GM08714 (cell line): Measurements from ENCODE around the gene KCNQ1.

ENCODE experiments used
- H3K4me3 ChIP-seq: fragments of 200-500 bp; sonication (Bioruptor generic); 2 replicates; pipeline ENCODE4 v1.5.1; 2014; ENCODE audit warnings: mild to moderate bottlenecking, low read length, inconsistent platforms
- ZNF274 ChIP-seq: IDR thresholded peaks from 2 replicates; pipeline ENCODE4 v1.6.1; 2012; ENCODE audit warnings: mild to moderate bottlenecking, low read depth, low read length

The KCNQ1 gene

DNA sequence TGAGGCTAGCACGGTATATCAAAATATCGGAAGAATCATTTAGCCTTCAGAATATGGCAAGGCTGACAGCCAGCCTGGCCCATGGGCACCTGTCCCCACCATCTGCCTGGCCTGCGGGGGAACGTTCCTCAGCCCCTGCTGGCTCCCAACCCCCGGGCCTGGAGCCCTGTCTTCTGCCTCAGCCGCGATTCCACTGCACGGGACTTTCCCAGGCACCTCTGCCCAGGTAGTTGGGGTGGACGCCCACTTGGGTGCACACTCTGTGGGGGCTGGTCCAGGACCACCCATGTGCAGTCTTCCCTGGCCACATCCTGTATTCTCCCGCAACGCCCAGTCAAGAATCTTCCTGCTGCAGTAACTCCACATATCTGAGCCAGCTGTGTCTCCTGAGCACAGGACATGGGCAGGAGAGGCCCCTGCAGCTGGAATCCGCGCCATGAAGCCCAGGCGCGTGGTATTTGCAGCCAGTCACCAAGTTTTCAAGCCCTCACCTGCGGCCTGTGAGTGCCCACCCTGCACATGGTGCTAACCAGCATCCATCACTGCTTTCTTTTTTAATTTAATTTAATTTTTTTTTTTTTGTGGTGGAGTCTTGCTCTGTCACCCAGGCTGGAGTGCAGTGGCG, 77.9 kb downstream of the KCNQ1 start:
- H3K4me3 ChIP-seq, result no peak overlapping the region
- TF ChIP-seq ZNF274, result no peak

GRCh38 chr11:2523821-2524391, 79.1 kb downstream of the KCNQ1 start:
- TF ChIP-seq ZNF274, result no peak
- no peak overlapping the region for H3K4me3 ChIP-seq

DNA sequence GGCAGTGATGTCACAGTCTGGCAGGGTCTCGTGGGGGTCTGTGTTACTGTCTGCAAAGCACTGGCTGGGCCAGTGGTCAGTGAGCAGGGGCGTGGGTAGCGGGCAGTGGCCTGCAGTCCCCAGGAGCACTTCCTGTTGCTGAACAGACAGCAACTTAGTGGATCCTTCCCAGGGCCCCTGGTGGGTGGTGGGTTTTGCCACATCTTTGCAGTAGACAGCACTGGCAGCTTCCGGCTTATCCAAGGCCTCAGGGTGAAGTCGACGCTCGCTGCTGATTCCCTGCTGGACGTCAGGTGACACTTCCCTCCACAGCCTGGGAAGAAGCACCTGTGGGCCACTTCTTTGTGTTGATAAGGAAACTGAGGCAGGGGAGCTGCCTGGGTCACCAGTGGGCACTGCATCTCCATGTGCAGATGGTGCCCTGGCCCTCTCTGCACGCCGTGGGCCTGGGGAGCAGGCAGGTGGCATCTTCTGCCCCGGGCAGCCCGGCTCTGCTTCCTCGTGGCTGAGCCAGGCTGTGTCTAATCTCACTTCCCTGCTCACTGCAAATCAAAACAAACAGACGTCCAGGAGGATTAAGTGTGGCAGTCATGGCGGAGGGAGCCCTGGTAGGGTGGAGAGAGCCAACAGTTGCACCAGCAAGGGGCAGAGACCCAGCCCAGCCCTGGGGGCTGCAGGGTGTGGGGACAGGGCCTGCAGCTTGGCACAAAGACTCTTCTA, 79.8 kb downstream of the KCNQ1 start:
- no peak overlapping the region for H3K4me3 ChIP-seq
- TF ChIP-seq ZNF274, result no peak

DNA sequence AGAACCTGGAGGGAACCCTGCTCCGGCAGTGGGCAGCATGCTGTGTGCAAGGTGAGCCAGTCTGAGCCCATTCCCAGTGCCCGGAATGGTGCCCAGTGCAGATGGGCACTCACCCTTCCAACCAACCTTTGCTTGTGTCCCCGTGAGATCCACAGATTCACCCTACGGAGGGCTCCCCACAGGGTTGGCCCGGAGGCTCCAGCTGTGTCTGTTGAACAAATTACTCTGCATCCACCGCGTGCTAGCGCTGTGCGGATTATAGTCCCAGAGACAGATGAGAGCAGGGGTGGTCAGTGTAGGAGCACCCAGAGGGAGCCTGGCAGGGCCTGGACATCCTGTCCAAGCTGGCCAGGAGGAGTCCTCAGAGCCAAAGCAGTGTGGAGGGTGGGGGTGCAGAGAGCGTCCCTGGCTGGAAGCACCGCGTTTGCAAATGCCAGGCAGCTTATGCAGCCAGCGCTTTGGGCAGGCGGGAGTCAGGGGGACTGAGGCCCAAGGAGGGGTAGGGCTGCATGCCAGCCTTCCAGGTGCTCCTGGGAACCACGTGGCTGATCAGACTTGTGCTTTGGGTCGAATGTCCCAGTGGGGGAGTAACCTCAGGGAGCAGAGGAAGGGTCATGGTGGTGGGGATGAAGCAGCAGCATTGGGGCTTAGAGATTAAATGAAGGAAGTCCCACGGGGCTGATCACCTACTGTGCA, 80.5 kb downstream of the KCNQ1 start:
- no peak for TF ChIP-seq ZNF274
- no peak overlapping the region for H3K4me3 ChIP-seq

DNA sequence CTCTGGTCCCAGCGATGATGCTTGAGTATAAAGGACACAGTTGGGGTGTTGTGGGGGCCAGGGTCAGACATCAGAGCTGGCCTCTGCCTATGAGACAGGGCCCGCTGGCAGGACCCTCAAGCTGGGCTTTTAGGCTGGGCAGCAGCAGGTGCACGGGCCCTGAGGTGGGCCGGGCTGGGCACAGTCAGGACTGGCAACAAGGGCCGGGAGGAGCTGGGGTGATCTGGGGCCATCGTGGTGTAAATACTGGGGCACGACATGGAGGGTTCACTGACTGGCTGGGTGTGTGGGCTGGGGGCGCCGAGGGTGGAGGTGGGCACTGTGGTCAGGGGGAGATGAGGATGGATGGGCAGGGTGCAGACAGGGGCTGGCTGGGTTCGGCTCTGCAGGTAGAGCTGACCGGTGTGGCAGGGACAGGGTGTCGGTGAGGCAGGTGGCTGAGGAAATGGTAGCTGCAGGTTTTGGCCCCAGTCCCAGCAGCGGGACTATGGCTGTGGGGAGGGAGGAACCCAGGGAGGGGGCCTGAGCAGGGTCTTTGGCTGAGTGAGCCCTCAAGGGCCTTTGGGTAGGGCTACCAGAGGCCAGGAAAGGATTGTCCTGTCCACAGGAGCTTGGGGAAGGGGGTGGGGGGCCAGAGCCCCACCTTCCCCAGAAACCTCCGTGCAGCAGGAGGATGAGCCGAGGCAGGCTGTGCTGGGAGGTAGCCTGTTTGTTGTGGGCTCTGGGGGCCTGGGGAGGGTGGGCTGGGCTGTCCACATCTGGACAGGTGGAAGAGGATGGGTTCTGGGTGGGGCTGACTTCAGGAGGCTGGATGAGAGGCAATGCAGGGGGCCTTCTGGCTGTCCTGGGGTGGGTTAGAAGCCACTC, 81.4 kb downstream of the KCNQ1 start:
- H3K4me3 ChIP-seq, result no peak overlapping the region
- TF ChIP-seq ZNF274, result no peak

GRCh38 chr11:2526808-2527381, 82.1 kb downstream of the KCNQ1 start:
- H3K4me3 ChIP-seq, result no peak overlapping the region
- TF ChIP-seq ZNF274, result no peak

DNA sequence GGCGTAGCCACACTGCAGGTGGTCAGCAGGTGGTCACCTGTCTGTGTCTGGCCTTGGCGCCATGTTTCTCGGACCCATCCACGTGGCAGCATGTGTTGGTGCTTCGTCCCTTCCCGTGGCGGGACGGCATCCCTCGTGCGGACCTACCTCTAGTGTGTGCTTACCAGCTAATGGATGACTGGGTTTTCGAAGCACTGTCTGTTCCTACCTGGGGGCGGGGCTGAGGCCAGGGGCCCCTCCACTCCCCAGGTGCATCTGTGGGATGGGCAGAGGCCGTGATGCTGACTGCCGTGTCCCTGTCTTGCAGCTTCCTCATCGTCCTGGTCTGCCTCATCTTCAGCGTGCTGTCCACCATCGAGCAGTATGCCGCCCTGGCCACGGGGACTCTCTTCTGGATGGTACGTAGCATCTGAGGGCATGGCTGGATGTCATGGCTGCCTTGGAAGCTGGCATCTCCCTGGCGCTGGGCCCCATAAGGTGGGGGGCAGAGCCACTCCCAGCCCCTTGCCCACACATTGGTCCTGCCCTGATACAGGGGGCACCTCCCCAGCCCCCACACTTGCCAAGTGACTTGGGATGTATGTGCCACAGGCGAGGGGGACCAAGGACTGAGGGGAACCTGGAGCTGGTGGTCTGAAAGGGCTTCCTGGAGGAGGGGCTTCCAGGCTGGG, 82.9 kb downstream of the KCNQ1 start:
- no peak for TF ChIP-seq ZNF274
- H3K4me3 ChIP-seq, result no peak overlapping the region

DNA sequence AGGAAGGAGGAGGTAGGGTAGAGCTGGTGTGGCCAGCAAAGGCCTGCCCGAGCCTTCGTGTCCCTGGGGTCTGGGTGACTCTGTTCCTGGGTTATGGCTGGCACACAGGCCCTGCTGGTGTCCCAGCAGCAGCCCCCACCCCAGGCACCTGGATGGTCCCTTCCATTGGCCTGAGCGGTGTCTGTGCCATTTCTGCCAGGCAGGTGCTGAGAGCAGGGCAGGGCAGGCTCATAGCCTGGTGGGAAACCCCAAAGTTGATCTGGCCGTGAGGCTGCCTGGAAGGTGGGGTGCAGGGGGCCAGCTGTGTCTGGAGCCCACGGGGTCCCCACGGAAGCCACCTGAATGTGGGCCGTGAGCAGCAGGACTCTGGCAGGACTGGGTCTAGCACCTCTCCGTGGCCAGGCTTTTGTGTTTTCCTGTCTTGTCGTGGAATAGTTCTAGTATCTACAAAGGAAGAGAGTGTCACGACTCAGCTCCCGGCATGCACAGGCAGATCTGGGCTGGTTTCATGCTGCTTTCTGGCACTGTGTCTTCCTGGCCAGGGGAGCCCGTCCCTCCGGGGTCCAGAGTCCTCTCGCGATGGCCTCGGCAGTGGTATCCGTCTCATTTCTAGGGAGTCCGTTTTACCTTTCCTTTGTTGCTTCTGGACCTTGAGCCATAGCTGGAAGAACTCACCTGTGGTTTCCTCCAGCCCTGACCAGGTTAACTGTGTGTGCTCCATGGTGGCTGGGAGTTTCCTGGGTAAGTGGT, 83.7 kb downstream of the KCNQ1 start:
- no peak overlapping the region for H3K4me3 ChIP-seq
- TF ChIP-seq ZNF274, result no peak

DNA sequence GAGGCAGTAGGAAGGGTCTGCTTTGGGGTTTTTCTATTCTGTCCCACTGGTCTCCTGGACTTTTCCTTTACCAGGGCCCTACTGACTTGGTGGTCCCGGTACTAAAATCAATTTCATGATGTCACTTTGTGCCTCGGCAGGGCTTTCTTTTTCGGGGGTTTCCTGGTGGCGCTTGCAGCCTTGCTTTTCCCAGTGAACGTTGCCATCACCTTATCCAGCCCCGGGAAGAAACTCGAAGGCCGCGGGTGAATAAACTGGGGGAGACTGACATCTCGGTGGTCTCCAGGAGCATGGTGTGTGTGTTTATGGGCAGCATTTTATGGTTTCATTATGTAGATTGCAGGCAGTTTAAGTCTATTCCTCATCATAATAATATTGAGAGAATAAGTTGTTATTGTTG, 84.4 kb downstream of the KCNQ1 start:
- H3K4me3 ChIP-seq, result no peak overlapping the region
- no peak for TF ChIP-seq ZNF274

DNA sequence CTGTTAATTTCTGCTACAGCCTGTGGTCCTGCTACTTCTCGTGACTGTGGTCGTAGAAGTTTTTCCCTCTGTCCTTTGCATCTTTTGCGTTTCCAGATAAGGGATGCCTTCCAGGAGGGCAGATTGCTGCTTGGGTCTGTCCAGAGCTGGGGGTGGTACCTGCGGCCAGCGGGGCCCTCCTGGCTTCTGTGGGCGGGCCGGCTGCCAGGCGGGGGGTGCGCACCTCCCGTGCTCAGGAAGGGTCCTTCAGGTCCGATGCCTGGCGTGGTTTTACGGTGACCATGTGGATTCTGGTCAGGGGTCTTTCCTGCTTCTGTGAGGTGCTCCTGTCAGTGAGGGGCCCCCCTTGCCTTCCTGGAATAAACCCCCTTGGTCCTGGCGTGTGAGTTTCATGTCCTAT, 84.8 kb downstream of the KCNQ1 start:
- no peak for TF ChIP-seq ZNF274
- H3K4me3 ChIP-seq, result no peak overlapping the region

- H3K4me3 ChIP-seq, result no peak overlapping the region
- no peak for TF ChIP-seq ZNF274
Observed at GRCh38 chr11:2530131-2530854, 85.5 kb downstream of the KCNQ1 start.

DNA sequence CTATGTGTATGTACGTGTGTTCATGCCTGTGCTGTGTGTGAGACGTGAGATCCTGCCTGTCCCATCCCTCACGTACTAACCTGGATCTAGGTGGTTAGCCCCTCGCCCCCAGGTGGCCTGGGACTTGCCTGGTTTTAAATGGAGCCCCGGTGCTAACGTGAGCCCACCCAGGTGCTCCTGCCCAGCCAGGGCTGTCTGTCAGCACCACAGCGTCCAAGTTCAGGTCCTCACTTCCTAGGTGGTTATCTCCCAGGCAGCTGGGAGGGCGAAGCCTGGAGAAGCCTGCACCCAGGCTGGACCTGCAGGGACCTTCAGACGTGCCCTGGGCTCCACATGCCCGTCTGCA, 86.0 kb downstream of the KCNQ1 start:
- no peak overlapping the region for H3K4me3 ChIP-seq
- no peak for TF ChIP-seq ZNF274
